Neural cell (in vitro differentiated cells): ENCODE results near the gene LPAR3.

Experiments used
- EP300 ChIP-seq: fragments of 450-650 bp; conservative IDR thresholded peaks from 2 replicates; pipeline ENCODE4 v1.6.1; 2014; ENCODE audit warnings: antibody characterized with exemption, mild to moderate bottlenecking, moderate library complexity; ENCODE audit not compliant: poor library complexity, severe bottlenecking
- EZH2 ChIP-seq: fragments of 200-600, 300-800 bp; shearing (Covaris generic), sonication (generic); IDR thresholded peaks from 2 replicates; pipeline ENCODE4 v1.6.1; 2014; ENCODE audit warnings: antibody characterized with exemption, low read length, borderline replicate concordance, mild to moderate bottlenecking; ENCODE audit not compliant: insufficient read depth, poor library complexity, severe bottlenecking
- POLR2AphosphoS5 ChIP-seq: IDR thresholded peaks from 2 replicates; pipeline ENCODE4 v1.6.1; 2012
- RAD21 ChIP-seq: fragments of 450-650 bp; conservative IDR thresholded peaks from 2 replicates; pipeline ENCODE4 v1.6.1; 2014; ENCODE audit warnings: antibody characterized with exemption, mild to moderate bottlenecking, moderate library complexity
- SMC3 ChIP-seq: fragments of 450-650 bp; conservative IDR thresholded peaks from 2 replicates; pipeline ENCODE4 v1.6.1; 2014; ENCODE audit warnings: antibody characterized with exemption, mild to moderate bottlenecking, moderate library complexity; ENCODE audit not compliant: poor library complexity
- TAF1 ChIP-seq: IDR thresholded peaks from 2 replicates; pipeline ENCODE4 v1.6.1; 2012; ENCODE audit warnings: low read depth
- TF ChIP-seq, protein P1 (sequence below): fragments of 450-650 bp; IDR thresholded peaks from 2 replicates; pipeline ENCODE4 v1.5.1; 2014; ENCODE audit warnings: antibody characterized with exemption, mild to moderate bottlenecking, moderate library complexity; ENCODE audit not compliant: poor library complexity, severe bottlenecking
- TF ChIP-seq, protein P2 (sequence below): IDR thresholded peaks from 2 replicates; pipeline ENCODE4 v1.6.1; 2012; ENCODE audit warnings: borderline replicate concordance

DNA sequence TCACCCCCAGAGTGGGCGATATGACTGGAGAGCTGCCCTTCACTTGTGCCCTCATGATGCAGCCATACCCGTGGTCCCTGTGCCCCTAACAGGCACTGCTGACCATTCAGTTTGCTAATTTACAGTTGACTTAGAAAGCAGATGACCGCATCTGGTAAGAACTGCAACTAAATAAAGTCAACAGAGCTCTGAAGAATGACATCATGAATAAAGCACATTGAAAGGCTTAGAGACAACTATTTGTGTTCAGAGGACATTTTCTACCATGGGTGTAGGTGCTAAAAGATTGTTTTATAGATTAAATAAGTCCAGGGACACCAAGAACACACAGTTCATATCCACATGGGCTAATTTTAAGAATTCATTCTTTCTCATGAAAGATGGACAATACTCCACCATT, 65.5 kb downstream of the LPAR3 start:
- TF ChIP-seq, protein P1, sequence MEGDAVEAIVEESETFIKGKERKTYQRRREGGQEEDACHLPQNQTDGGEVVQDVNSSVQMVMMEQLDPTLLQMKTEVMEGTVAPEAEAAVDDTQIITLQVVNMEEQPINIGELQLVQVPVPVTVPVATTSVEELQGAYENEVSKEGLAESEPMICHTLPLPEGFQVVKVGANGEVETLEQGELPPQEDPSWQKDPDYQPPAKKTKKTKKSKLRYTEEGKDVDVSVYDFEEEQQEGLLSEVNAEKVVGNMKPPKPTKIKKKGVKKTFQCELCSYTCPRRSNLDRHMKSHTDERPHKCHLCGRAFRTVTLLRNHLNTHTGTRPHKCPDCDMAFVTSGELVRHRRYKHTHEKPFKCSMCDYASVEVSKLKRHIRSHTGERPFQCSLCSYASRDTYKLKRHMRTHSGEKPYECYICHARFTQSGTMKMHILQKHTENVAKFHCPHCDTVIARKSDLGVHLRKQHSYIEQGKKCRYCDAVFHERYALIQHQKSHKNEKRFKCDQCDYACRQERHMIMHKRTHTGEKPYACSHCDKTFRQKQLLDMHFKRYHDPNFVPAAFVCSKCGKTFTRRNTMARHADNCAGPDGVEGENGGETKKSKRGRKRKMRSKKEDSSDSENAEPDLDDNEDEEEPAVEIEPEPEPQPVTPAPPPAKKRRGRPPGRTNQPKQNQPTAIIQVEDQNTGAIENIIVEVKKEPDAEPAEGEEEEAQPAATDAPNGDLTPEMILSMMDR, result no peak
- no peak for TF ChIP-seq TAF1
- no peak for TF ChIP-seq SMC3
- TF ChIP-seq EZH2, result no peak
- TF ChIP-seq EP300, result no peak
- no peak for TF ChIP-seq RAD21
- no peak for TF ChIP-seq POLR2AphosphoS5
- TF ChIP-seq, protein P2, sequence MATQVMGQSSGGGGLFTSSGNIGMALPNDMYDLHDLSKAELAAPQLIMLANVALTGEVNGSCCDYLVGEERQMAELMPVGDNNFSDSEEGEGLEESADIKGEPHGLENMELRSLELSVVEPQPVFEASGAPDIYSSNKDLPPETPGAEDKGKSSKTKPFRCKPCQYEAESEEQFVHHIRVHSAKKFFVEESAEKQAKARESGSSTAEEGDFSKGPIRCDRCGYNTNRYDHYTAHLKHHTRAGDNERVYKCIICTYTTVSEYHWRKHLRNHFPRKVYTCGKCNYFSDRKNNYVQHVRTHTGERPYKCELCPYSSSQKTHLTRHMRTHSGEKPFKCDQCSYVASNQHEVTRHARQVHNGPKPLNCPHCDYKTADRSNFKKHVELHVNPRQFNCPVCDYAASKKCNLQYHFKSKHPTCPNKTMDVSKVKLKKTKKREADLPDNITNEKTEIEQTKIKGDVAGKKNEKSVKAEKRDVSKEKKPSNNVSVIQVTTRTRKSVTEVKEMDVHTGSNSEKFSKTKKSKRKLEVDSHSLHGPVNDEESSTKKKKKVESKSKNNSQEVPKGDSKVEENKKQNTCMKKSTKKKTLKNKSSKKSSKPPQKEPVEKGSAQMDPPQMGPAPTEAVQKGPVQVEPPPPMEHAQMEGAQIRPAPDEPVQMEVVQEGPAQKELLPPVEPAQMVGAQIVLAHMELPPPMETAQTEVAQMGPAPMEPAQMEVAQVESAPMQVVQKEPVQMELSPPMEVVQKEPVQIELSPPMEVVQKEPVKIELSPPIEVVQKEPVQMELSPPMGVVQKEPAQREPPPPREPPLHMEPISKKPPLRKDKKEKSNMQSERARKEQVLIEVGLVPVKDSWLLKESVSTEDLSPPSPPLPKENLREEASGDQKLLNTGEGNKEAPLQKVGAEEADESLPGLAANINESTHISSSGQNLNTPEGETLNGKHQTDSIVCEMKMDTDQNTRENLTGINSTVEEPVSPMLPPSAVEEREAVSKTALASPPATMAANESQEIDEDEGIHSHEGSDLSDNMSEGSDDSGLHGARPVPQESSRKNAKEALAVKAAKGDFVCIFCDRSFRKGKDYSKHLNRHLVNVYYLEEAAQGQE, result no peak
